HG03432 (cell line): Measurements from ENCODE around the gene SMIM35.

Experiments
- ATAC-seq: cut with Tn5 transposase; IDR thresholded peaks from one replicate; pipeline ENCODE4 v1.9.1; 2021; ENCODE audit warnings: mild to moderate bottlenecking, moderate library complexity; ENCODE audit not compliant: unreplicated experiment

The SMIM35 gene

DNA sequence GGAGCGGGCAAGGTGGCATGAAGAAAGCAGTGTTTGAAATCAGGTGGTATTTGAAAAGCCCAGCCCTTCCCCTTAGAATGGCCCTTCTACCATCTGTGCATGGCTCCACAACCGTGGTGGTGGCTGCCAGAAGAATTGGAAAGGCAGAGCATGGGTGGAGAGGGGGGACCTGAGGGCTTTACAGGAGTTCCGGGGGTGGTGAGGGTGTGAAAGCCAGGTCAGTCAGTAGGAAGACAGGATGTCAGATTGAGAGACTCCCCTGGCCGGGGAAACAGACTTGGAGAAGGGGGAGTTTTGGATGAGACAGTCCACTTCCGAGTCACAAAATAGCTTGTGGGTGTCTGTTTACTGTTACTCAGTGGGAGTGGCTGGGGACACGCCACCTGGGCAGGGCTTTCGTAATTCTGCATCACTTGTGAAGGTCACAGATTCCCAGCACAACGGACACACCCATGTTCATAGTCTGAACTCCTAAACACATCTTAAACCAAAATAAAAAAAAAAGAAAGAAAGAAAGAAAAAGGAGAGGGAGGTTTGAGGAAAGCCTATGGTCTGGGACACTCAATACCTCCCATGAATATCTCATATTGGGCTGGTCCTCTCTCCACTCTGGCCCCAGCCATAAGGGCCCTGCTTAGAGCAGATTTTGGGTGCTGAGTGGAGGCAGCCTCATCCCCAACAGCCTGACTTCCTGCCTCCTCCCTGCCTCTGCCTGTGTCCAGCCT, 24.4 kb upstream of the SMIM35 start:
- ATAC-seq, result no peak

DNA sequence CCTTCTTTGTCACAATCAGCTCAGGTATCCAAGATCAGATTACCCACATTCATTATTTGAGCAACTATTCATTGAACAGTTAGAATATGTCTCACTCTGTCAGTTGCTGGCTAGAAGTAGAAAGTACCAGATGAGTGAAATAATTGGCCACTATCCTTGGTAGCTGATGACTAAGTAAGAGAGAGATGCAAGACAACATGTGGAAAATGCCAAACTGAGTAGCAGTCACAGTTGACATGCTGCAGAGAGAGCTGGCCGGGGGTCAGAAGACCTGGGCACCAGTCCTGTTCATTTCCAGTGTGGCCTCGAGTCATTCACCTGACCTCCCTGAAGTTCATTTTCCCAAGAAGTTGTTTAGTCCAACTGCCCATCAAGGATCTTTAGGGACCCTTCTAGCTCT, 22.5 kb upstream of the SMIM35 start:
- ATAC-seq, result no peak

DNA sequence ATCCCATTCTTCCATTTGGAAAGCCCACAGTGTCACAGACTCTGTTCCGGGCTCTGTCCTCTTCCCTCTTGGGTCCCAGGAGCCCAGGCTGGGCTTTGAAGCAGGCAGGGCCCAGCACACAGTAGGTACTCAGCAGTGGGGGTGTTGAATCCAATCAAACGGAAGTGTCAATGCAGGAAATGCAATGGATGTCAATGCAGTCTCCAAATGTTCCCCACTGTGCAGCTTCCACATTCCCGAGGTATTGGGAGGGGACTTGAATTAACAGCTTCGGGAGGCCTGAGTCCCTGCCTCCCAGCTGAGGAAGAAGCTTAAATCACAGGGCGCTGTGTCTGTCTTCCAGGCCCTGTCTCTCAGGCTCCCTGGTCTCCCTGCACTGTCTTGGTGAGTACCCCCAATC, 21.8 kb upstream of the SMIM35 start:
- ATAC-seq, result no peak

DNA sequence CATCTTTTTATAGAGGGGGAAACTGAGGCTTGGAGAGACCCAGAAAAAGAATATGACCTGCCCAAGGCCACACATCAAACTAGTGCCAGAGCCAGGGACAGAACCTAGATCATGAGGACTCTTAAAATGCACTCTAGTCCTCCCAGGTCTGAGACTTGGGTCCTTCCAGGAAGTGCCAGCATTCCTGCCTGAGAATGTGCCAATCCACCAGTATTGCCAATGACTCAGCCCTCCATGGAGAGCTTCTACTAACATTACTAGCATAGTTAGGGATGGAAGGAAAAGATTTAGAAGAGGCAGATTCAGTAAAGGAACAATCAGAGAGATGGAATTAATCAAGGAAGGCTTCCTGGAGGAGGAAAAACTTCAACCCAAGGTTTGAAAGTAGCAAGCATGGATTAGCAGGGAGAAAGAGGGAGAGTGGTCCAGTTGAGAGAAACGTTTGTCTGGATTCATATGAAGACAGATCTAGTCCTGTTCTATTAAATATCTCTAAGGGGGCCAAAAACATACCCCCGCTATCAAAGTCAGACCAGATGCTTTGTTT, 20.1 kb upstream of the SMIM35 start:
- ATAC-seq, result no peak

DNA sequence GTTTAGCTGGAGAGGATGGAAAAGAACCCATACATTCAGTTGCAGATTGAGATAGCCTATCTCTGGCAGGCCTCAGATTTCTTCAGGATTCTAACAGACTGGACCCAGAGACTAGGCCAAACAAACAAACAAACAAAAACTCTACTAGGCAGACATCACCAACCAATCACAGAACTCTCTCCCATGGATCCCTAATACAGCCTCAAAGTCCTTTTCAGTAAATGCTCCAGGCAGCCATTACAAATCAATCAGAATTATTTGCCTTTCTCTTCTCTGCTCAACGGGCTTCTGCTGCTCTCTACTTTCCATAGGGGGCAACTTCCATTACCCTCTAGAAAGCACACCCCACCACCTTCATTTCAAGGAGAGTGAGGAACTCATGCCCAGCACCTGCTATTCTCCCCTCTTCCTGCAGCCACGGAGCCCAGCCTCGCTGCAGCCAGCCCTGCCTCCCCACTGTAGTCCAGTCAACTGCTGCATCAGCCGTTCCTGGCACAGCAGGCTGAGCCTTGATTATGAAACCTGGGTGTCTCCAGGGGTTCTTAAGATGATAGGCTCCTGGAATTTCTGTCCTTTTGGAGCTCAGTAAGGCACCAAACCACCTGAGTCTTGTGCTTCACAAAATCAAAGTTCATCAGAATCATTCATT, 19.0 kb upstream of the SMIM35 start:
- ATAC-seq, result no peak

DNA sequence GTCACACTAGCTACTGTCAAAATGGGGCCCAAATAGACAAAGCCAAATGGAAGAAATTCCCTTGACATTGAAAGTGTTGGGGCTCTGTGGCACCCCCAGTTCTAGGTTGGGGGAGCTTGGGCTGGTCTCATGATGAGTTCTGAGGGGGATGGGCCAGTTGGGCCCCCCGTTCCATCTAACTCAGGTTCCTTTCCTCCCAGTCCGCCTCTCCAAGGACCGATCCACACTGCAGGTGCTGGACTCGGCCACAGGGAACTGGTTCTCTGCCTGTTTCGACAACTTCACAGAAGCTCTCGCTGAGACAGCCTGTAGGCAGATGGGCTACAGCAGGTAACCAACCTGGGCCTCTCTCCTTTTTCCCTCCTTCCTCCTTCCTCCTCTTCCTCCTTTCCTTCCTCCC, 17.7 kb upstream of the SMIM35 start:
- no peak for ATAC-seq

DNA sequence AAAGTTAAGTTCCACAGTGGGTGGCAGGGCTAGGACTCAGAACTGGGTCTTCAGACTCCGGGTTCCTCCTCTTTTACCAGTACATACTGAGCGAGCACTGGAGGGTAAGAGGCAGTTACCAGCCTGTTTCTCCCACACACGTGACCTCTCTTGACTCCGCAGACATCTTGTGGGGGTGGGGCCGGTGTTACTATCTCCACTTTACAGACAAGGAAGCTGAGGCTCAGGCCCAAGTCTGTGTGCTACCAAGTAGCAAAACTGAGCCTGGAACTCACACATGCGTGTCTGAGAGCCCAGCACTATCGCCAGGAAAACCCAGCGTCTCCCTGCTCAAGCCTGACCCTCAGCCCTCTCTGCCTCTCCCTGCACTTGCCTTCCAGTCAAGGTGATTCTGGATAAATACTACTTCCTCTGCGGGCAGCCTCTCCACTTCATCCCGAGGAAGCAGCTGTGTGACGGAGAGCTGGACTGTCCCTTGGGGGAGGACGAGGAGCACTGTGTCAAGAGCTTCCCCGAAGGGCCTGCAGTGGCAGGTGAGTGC, 16.0 kb upstream of the SMIM35 start:
- no peak for ATAC-seq

DNA sequence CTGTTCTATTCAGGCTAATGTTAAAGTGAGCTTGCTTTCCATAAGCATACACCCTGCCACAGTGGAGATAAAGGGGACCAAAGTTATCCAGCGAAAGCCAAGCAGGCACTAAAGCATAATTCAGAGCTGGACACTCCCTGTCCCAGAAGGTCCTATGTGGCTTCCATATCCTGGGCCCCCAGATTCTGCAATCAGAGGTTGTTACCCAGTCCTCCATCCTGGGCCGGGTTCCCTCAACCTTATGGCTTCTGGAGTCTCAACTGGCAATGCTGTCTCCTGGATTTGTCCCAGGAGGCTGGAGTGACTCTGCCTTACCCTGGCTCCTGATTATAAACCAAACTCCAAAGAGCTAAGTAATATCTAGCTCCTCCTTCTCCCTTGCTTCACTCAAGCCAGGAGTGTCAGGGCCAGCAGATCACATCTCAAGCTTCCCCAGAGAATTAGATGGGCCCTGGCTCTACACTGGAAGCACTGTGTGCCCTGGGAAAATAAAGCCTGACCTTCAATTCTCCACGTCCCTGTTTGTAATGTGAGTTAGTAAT, 14.0 kb upstream of the SMIM35 start:
- ATAC-seq, result no peak

DNA sequence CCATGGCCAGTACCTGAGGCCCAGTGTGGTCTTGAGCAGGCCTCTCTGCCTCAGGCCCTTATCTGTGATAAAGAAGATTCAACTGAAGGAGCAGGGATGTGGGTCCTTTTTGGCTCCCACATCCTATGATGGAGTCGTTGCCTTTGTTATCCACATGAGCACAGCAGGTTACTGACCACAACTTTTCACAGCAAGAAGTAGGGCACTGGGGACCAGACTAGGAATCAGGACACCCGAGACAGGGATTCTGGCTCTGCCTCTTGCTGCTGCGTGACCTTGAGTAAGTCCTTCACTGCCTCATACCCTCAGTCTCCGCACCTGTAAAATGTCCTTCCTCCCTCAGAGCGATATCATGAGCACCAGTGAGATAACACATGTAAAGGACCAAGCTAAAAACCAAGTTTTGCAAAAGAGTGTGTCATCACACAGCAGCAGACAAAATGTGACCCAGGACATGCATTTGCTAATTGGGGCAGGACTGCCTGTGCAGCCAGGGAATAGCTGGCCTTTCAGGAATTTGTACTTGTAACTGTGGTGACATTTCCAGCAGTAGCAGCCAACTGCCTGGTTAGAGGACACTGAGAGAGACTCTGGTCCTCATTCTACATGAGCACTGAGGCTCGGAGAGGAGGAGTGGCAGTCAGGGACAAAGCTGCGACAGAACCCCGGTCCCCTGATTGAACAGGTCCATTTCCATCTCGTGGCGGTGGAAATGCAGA, 13.2 kb upstream of the SMIM35 start:
- no peak for ATAC-seq

DNA sequence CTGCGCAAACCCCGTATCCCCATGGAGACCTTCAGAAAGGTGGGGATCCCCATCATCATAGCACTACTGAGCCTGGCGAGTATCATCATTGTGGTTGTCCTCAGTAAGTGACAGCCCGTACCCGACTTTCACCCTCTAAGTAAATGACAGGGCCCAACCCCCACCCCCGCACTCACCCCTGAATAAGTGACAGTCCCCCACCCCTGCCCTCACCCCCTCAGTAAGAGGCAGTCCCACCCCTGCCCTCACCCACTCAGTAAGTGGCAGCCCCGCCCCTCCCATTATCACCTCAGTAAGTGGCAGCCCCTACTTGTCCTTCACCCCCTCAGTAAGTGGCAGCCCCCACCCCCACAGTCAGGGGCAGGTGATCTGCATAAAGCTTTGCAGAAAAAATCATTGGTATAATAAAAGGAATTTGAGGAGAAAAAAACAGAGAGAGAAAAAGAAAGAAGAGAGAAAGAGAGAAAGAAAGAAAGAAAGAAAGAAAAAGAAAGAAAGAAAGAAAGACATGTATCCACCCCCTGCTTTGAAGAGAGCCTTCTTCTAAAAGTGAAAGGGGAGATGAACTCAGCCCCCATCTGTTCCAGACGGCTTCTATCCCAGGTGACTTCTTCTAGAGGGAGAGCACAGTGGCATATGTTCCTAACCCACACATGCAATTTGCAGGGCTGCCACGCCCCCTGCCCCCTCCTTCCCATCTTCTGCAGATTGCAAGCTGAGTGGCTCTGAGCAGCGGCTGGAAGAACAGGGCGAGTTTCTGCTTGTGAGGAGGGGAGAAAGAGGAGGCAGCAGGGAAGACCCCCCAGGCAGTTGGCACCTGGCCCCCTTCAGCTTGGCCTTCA, 12.5 kb upstream of the SMIM35 start:
- ATAC-seq, result no peak

DNA sequence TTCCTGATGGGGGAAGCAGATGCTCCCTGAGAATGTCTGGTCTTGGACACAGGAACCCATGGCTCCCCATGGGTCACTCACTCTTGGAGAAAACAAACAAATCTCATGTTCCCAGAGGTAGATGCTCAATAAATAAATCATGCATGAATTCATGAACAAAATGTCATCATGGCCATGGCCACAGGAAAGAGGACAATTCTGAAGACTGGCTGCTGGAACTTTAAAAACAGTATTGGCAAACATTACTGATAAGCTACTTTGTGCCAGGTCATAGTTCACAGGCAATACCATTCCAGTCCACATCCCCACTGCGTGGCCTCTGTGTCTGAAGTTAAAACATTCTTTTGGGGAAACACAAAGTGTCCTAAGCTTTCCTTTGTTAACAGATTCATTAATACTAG, 9.2 kb upstream of the SMIM35 start:
- no peak for ATAC-seq

DNA sequence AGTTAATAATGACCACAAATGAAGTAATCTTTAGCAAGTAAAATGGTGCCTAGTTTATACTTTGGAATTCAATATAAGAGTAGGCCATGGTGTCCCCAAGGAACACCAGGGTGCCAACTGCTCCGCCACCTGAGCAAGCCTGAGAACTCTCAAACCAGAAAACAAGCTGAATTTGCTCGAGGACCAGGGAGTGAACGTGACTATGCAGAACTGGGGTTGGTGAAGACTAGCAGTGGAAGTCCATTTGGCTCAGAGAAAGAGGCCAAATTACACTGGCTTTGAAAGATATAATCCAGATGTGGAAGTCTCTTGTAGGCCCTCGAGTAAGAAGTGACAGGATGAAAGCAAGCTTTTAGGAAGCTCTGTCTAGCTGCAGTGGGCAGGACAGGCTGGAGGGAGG, 8.7 kb upstream of the SMIM35 start:
- no peak for ATAC-seq

DNA sequence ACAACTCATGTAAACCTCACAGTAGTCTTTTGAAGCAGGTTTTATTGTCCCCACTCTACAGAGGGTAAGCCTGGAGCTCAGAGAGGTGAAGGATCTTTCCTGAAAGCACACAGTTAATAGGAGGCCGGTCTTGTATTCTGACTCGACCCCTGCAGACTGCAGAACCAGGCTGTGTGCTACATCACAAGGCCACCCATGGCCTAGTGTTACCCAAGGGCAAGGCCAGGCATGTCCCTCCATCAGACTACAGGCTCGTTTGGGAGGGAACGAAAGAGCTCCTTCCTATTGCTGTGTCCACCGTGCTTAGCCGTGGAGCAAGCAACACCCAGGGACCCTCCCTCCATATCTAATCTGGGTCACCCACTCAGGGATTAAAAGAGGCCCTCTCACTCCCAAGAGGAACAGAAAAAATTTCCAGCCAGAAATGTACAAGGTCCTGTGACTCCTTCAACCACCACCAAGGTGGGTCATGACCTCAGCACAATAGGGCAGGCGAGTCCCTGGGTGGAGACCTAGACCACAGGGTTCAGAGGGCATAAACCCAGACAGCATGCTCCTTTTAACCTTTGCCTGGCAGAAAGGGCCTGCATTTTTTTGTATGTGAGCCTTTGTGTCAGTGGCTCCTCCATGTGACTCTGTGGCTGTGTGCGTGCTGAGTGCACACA, 6.3 kb upstream of the SMIM35 start:
- no peak for ATAC-seq

DNA sequence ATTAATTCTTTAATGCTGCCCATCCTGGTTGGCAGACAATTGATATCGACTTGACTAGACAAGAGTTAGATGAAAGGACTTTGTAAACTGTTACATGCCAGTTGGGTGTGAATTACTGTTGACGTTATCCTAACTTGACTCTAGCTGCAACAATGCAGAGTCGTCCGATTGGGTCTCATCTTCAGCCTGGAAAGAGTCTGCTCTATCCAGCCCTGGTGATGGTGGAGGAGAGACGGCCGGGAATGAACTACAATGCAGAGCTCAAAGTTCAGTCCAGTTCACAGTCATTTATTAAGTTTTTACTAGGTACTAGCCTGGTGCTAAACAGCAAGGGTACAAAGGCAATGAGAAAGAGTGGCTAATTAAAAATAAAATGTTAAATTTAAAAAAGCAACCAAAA, 4.9 kb upstream of the SMIM35 start:
- no peak for ATAC-seq

DNA sequence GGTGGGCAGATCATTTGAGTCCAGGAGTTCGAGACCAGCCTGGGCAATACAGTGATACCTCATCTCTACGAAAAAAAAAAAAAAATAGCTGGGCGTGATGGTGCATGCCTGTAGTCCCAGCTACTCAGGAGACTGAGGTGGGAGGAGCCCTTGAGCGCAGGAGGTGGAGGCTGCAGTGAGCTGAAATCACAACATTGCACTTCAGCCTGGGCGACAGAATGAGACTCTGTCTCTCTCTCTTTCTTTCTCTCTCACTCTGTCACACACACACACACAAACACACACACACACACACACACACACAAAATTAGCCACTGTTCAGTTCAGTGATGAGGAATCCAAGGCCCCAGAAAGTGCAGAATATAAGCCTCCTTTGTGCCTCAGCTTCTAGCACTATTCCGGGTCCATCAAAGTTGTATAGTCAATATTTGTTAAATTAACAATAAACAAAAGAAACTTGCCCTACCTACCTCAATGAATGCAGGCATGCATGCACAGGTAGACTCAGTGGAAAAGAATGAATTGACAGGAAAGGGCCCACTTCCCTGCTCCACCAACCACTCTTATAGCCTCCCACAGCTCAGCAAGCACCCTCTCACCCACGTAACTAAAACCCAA, 3.9 kb upstream of the SMIM35 start:
- no peak for ATAC-seq

DNA sequence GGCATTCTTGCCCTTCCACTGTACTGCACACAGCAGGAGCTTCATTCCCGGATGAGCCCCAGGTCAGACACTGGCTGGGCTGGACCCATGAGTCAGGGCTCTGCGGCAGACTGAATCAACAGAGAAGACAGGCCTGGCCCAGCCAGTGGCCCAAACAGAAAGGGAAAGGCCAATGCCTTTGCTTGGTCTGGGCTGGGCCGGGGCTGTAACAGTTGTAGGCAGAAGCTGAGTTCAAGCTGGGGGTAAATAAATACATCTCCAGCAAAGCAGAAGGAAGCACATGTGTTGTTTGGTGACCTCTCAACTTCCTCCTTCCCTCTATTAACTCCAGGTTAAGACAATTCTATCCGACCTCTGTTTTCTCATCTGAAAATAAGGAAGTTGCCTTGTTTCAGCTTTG, 1.8 kb upstream of the SMIM35 start:
- no peak for ATAC-seq

DNA sequence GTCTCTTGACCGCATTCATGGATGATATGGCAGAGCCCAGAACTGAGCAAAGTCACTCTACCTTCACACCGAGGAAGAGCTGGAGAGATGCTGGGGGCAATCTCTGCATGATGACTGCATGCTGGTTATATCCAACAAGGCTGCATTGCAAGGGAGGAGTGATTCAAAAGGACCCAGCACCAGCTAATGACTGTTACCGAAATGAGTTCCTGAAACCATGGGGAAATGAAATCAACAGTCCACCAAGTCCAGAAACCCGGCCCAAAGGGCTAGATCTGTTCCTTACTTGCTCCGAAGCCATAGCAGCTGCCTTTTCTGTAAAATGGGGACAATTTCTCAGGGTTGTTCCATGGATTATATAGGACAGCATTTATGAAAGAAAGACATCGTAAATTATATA, 1.2 kb upstream of the SMIM35 start:
- no peak for ATAC-seq

DNA sequence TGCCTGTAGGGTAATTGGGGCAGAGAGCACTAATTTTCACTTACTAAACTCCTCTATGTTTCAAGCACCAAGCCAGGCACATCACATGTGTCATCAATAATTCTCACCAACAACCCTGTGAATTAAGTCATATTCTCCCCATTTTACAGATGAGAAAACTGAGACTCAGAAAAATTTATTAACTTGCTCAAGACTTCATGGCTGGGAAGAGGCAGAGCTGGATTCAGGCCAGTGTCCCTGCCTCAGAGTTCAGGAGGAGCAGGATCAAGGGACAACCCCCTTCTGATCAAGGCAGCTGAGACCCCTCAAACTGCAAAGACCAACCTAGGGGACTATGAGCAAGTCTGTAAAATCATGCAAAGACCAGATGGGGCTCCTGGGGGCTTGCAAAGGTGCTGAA, 2.1 kb downstream of the SMIM35 start:
- no peak for ATAC-seq

DNA sequence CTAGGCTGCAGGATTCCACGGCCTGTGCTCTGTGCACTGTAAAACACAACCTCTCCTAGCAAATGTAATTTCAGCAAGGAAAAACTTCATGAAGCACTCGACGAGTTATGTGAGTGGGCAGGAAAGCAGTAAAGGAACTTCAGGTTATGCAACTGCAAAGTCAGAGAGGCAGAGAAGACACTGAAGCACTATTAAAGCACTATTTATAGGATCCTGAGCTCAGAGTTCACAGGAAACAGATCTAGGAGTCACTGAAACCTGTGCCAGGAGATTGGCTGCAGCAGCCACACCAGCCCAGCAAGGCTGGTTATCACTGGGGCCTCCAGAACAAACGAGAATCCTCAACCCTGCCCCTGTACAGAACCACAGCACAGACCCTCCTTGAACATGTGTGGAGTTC, 2.5 kb downstream of the SMIM35 start:
- ATAC-seq, result no peak
